ENCODE data around the gene HOXD4. TPM values are rescaled to one million over a fixed set of nuclear protein-coding genes. Genes with fewer than 3 reads are reported as not detected.

The HOXD4 gene
- total and polyA plus RNA-seq, 2 of the 4 experiments (the other 2 are of a cell fraction), result not detected

GRCh38 chr2:176184749-176185148 lies 33.4 kb downstream of the HOXD4 start:
- Histone ChIP-seq H2BK5ac (ENCODE audit: low read depth, low read length, poor library complexity, severe bottlenecking) (no peak overlapping the region), H3K9me3 (ENCODE audit: control insufficient read depth, insufficient read depth, low read length) (peaks cover 11% of the 10 kb centered on the region), H2AK5ac (ENCODE audit: low read depth, low read length) (no peak overlapping the region), H2AFZ (replicated peaks; ENCODE audit: low read length, poor library complexity) (no peak overlapping the region), H3K4me2 (ENCODE audit: low read depth, low read length) (no peak overlapping the region), H3K36me3 (ENCODE audit: control insufficient read depth, insufficient read depth, low read length) (no peaks in the 10 kb centered on the region), H3K56ac (ENCODE audit: extremely low read depth, insufficient read depth, low read length) (no peak overlapping the region), H4K91ac (ENCODE audit: insufficient read depth, low read depth, low read length) (no peak overlapping the region), H4K8ac (ENCODE audit: low read depth in 2 of 2, low read length in 2 of 2) (no peak overlapping the region), H3K4me3 (ENCODE audit: insufficient read depth, low read depth, low read length) (no peak overlapping the region), H2BK15ac (ENCODE audit: low read depth, low read length) (no peak overlapping the region), H3K27ac (ENCODE audit: insufficient read depth, low read length) (no peak overlapping the region), H2AK9ac (replicated peaks; ENCODE audit: low read depth, low read length, poor library complexity) (no peak overlapping the region), H3K9me1 (ENCODE audit: insufficient read depth, low read length) (no peaks in the 10 kb centered on the region), H4K20me1 (ENCODE audit: insufficient read depth, low read length) (no peaks in the 10 kb centered on the region), H3K9ac (ENCODE audit: low read depth, low read length) (no peak overlapping the region), H2BK20ac (ENCODE audit: low read depth, low read length) (no peak overlapping the region), H3K14ac (replicated peaks; ENCODE audit: low read depth, low read length) (no peak overlapping the region), H3K4me1 (ENCODE audit: control insufficient read depth, insufficient read depth, low read length) (peaks cover 2% of the 10 kb centered on the region; the same call in 1 of the 2 replicates), H3K4ac (ENCODE audit: low read depth, low read length) (no peak overlapping the region), H3K79me1 (ENCODE audit: low read depth in 1 of 2, low read length in 2 of 2) (no peaks in the 10 kb centered on the region), H3K18ac (ENCODE audit: low read depth, low read length) (no peak overlapping the region), H3K27me3 (ENCODE audit: control insufficient read depth, insufficient read depth, low read length) (peaks cover 49% of the 10 kb centered on the region), H2BK120ac (ENCODE audit: low read depth, low read length) (no peak overlapping the region), H4K5ac (ENCODE audit: low read depth, low read length) (no peak overlapping the region), H3K23ac (ENCODE audit: low read depth, low read length) (no peak overlapping the region)
- ATAC-seq (ENCODE audit: low read depth) (no peak), DNase-seq (no peak)
- BruUV-seq (replicated peaks), result no TSS peak
- dilution Hi-C loops (cut with HindIII; ENCODE audit: low sequenced_read_pairs, unreplicated experiment), result no loop called here
- POLR2A ChIA-PET (ENCODE audit: unreplicated experiment), result interaction anchor here (0.6 kb wide), 1 partner anchor 220 kb away, joined by 3 read pairs; no protein-coding TSS in a partner anchor
- in situ Hi-C loops (cut with MboI; ENCODE audit: low sequenced_read_pairs), result no loop called here
- TF ChIP-seq MAFK (IDR thresholded peaks at IDR 0.05; ENCODE audit: low read depth, low read length) (no peak), POLR2A (IDR thresholded peaks at IDR 0.05; ENCODE audit: low read depth, low read length) (no peak), CEBPB (IDR thresholded peaks at IDR 0.05; ENCODE audit: low read depth, low read length) (no peak), CHD1 (IDR thresholded peaks at IDR 0.05; ENCODE audit: low read depth, low read length) (no peak), SMC3 (IDR thresholded peaks at IDR 0.05; ENCODE audit: low read depth, low read length) (no peak), FOS (IDR thresholded peaks at IDR 0.05; ENCODE audit: low read depth, low read length) (no peak), RFX5 (IDR thresholded peaks at IDR 0.05; ENCODE audit: low read depth, low read length) (no peak), USF2 (IDR thresholded peaks at IDR 0.05; ENCODE audit: low read depth, low read length) (no peak), RCOR1 (IDR thresholded peaks at IDR 0.05; ENCODE audit: insufficient replicate concordance, low read length) (no peak), NFE2L2 (IDR thresholded peaks at IDR 0.05; ENCODE audit: low read depth, low read length) (no peak), MAZ (IDR thresholded peaks at IDR 0.05; ENCODE audit: borderline replicate concordance, low read depth, low read length) (no peak), RAD21 (IDR thresholded peaks at IDR 0.05; ENCODE audit: low read length) (no peak)
- TF ChIP-seq, protein P1, sequence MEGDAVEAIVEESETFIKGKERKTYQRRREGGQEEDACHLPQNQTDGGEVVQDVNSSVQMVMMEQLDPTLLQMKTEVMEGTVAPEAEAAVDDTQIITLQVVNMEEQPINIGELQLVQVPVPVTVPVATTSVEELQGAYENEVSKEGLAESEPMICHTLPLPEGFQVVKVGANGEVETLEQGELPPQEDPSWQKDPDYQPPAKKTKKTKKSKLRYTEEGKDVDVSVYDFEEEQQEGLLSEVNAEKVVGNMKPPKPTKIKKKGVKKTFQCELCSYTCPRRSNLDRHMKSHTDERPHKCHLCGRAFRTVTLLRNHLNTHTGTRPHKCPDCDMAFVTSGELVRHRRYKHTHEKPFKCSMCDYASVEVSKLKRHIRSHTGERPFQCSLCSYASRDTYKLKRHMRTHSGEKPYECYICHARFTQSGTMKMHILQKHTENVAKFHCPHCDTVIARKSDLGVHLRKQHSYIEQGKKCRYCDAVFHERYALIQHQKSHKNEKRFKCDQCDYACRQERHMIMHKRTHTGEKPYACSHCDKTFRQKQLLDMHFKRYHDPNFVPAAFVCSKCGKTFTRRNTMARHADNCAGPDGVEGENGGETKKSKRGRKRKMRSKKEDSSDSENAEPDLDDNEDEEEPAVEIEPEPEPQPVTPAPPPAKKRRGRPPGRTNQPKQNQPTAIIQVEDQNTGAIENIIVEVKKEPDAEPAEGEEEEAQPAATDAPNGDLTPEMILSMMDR (conservative IDR thresholded peaks at IDR 0.05; ENCODE audit: low read depth, low read length), result no peak
- TF ChIP-seq, protein P2, sequence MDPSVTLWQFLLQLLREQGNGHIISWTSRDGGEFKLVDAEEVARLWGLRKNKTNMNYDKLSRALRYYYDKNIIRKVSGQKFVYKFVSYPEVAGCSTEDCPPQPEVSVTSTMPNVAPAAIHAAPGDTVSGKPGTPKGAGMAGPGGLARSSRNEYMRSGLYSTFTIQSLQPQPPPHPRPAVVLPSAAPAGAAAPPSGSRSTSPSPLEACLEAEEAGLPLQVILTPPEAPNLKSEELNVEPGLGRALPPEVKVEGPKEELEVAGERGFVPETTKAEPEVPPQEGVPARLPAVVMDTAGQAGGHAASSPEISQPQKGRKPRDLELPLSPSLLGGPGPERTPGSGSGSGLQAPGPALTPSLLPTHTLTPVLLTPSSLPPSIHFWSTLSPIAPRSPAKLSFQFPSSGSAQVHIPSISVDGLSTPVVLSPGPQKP (IDR thresholded peaks at IDR 0.05; ENCODE audit: borderline replicate concordance, low read depth, low read length), result no peak
- WGBS, 2 experiments (ENCODE audit: extremely low coverage in 2 of 2, insufficient read length in 1 of 2), result no CpG with 5 or more reads among the region's 2 CpGs
- intact Hi-C loops (cut with micrococcal nuclease), result no loop called here
- CTCF ChIA-PET, result no interaction called here
